Measurements from ENCODE around the gene SLC34A3.

DNA sequence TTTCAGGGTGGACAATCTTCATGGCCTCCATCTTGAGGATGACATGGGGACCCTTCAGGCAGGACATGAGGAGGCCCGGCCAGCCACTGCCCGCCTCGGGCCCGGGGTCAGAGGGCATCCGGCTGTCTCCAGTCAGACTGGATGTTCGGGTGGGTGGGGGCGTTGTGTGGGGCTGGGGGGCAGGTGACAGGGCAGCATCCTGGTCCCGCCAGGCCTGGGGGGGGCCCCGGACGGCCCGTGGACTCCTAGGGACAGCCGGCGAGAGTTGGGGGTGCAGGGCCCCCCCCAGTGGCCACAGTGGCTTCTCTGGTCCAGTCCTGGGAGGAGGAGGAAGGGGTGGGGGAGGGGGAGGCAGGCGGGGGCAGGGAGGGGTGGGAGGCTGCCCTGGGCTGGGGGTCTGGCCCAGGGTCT is 9.6 kb upstream of the SLC34A3 start:
- no peak for TF ChIP-seq EZH2 (IDR thresholded peaks at IDR 0.05; ENCODE audit: borderline replicate concordance, low read length)
- TF ChIP-seq, protein P1, sequence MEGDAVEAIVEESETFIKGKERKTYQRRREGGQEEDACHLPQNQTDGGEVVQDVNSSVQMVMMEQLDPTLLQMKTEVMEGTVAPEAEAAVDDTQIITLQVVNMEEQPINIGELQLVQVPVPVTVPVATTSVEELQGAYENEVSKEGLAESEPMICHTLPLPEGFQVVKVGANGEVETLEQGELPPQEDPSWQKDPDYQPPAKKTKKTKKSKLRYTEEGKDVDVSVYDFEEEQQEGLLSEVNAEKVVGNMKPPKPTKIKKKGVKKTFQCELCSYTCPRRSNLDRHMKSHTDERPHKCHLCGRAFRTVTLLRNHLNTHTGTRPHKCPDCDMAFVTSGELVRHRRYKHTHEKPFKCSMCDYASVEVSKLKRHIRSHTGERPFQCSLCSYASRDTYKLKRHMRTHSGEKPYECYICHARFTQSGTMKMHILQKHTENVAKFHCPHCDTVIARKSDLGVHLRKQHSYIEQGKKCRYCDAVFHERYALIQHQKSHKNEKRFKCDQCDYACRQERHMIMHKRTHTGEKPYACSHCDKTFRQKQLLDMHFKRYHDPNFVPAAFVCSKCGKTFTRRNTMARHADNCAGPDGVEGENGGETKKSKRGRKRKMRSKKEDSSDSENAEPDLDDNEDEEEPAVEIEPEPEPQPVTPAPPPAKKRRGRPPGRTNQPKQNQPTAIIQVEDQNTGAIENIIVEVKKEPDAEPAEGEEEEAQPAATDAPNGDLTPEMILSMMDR (conservative IDR thresholded peaks at IDR 0.05 in 1 of 2, IDR thresholded peaks at IDR 0.05 in 1 of 2; ENCODE audit: extremely low read depth in 1 of 2, insufficient read depth in 1 of 2, low read depth in 1 of 2, low read length in 2 of 2) = no peak
